Sigmoid colon (tissue), 4 donors: Measurements from ENCODE around the gene BMPR1A.

ENCODE experiments used
- CTCF ChIP-seq, 4 experiments: fragments of 450-650 bp in 3 of 4; fragments of 200-600 bp in 1 of 4; IDR thresholded peaks; one replicate each; pipeline ENCODE4 v1.5.1; 2016 to 2019; ENCODE audit warnings: antibody characterized with exemption in 4 of 4, mild to moderate bottlenecking in 3 of 4, moderate library complexity in 2 of 4
- EP300 ChIP-seq, 4 donors: sonication (generic); formaldehyde crosslinking; IDR thresholded peaks; one replicate each; pipeline ENCODE4 v1.6.1; 2017; ENCODE audit warnings: antibody characterized with exemption in 4 of 4
- POLR2A ChIP-seq, 2 donors: fragments of 450-650 bp; IDR thresholded peaks; one replicate each; pipeline ENCODE4 v1.6.1; 2016; ENCODE audit warnings: antibody characterized with exemption in 2 of 2, mild to moderate bottlenecking in 2 of 2, moderate library complexity in 2 of 2

- TF ChIP-seq CTCF (IDR thresholded peaks at IDR 0.05) (no peak), POLR2A (IDR thresholded peaks at IDR 0.05) (no peak), EP300 (IDR thresholded peaks at IDR 0.05) (no peak)
These were observed 58.7 kb downstream of the BMPR1A start for GRCh38 chr10:86815035-86815617.
